Keratinocyte (primary cell): ENCODE measurements around the gene YIPF2. TPM values are rescaled to one million over a fixed set of nuclear protein-coding genes. Genes with fewer than 3 reads are reported as not detected.

Source experiments
- DNase-seq: peaks from one replicate; pipeline ENCODE4 v3.0.0-alpha.2; 2011; ENCODE audit warnings: low read depth, missing footprints, low spot score
- FAIRE-seq: peaks from 2 replicates; lab custom pipeline; 2011; peaks lifted over from hg19 to GRCh38; lab: Jason Lieb, UNC
- H2AFZ ChIP-seq: 2 replicates; pipeline ENCODE4 v1.6.0; 2012; ENCODE audit warnings: low read length, control low read depth, inconsistent platforms; ENCODE audit not compliant: control insufficient read depth
- H3K27ac ChIP-seq: 2 replicates; pipeline ENCODE4 v1.5.1; 2011; ENCODE audit warnings: low read length; ENCODE audit not compliant: control insufficient read depth, insufficient read depth
- H3K27me3 ChIP-seq: 3 replicates; pipeline ENCODE4 v1.6.0; 2011; ENCODE audit warnings: low read length; ENCODE audit not compliant: control insufficient read depth, insufficient read depth; ENCODE audit errors: extremely low read depth
- H3K36me3 ChIP-seq, 2 experiments: 2 replicates in 1 of 2; 3 replicates in 1 of 2; pipeline ENCODE4 v1.5.1; 2011; ENCODE audit warnings: low read length in 2 of 2, mild to moderate bottlenecking in 1 of 2; ENCODE audit not compliant: control insufficient read depth in 2 of 2, insufficient read depth in 2 of 2; ENCODE audit errors: extremely low read depth in 1 of 2
- H3K4me1 ChIP-seq: 3 replicates; pipeline ENCODE4 v1.5.1; 2011; ENCODE audit warnings: low read length; ENCODE audit not compliant: control insufficient read depth, insufficient read depth; ENCODE audit errors: extremely low read depth
- H3K4me2 ChIP-seq: 3 replicates; pipeline ENCODE4 v1.6.0; 2011; ENCODE audit warnings: low read depth, low read length; ENCODE audit not compliant: control insufficient read depth, insufficient read depth; ENCODE audit errors: extremely low read depth
- H3K4me3 ChIP-seq, 3 experiments: fragments of 200-600 bp in 1 of 3; sonication (generic) in 1 of 3; 2 replicates in 2 of 3; 3 replicates in 1 of 3; pipeline ENCODE4 v1.5.1; 2011 to 2016; ENCODE audit warnings: low read length in 3 of 3, mild to moderate bottlenecking in 3 of 3, control low read depth in 2 of 3, inconsistent platforms in 1 of 3, low read depth in 1 of 3, mixed read lengths in 1 of 3, mixed run types in 1 of 3, moderate library complexity in 1 of 3; ENCODE audit not compliant: control insufficient read depth in 2 of 3, insufficient read depth in 2 of 3; ENCODE audit errors: extremely low read depth in 1 of 3
- H3K79me2 ChIP-seq: 2 replicates; pipeline ENCODE4 v1.6.0; 2012; ENCODE audit warnings: low read length; ENCODE audit not compliant: control insufficient read depth, insufficient read depth
- H3K9ac ChIP-seq: 3 replicates; pipeline ENCODE4 v1.6.0; 2011; ENCODE audit warnings: low read length; ENCODE audit not compliant: control insufficient read depth, insufficient read depth; ENCODE audit errors: extremely low read depth
- H3K9me1 ChIP-seq: 3 replicates; pipeline ENCODE4 v1.6.0; 2011; ENCODE audit warnings: low read length; ENCODE audit not compliant: control insufficient read depth, insufficient read depth; ENCODE audit errors: extremely low read depth
- H3K9me3 ChIP-seq: 2 replicates; pipeline ENCODE4 v1.5.1; 2012; ENCODE audit warnings: low read depth, low read length; ENCODE audit not compliant: control insufficient read depth
- H4K20me1 ChIP-seq: 3 replicates; pipeline ENCODE4 v1.6.0; 2011; ENCODE audit warnings: low read length; ENCODE audit not compliant: control insufficient read depth, insufficient read depth; ENCODE audit errors: extremely low read depth
- EZH2 ChIP-seq: IDR thresholded peaks from one replicate; pipeline ENCODE4 v1.6.1; 2012; ENCODE audit warnings: inconsistent platforms, mild to moderate bottlenecking, low read length, moderate library complexity
- dilution Hi-C: fragments of 300-500 bp; cut with MboI; formaldehyde crosslinking; loops from one replicate; pipeline ENCODE4 v1.7.0; 2020; ENCODE audit warnings: low sequenced_read_pairs; ENCODE audit not compliant: extremely low pct_ligation_motif_present
- polyA plus RNA-seq, 5 experiments: library from polyadenylated mRNA; depleted of rRNA in 3 of 5; stranded (reverse) in 3 of 5; stranded (forward) in 1 of 5; unstranded in 1 of 5; fragments of >200 nt; gene quantifications; 1 replicate in 1 of 5; 2 replicates in 3 of 5; 3 replicates in 1 of 5; pipeline versions ENCODE4 v1.2.1 to v1.2.3, GENCODE V29; 2011 to 2012; ENCODE audit warnings: missing spikeins in 2 of 5, low read depth in 1 of 5, low replicate concordance in 1 of 5
- TF ChIP-seq, protein P1 (sequence below), 3 experiments: IDR thresholded peaks in 1 of 3; conservative IDR thresholded peaks in 1 of 3; optimal IDR thresholded peaks in 1 of 3; 2 replicates in 2 of 3; 3 replicates in 1 of 3; pipeline versions ENCODE3 to v1.5.1; 2011; ENCODE audit warnings: low read length in 3 of 3, mild to moderate bottlenecking in 3 of 3, moderate library complexity in 2 of 3, control low read depth in 1 of 3, inconsistent platforms in 1 of 3; ENCODE audit not compliant: insufficient read depth in 2 of 3; ENCODE audit errors: extremely low read depth in 1 of 3

Gene YIPF2
- polyA plus RNA-seq, 1 donor (not counting 4 experiments of a cell fraction or from before 2014, with no cell fraction given): 26.9 TPM

GRCh38 chr19:10952809-10953208 lies 24.4 kb upstream of the YIPF2 start:
- Histone ChIP-seq H3K4me1 (peaks cover 28% of the 10 kb centered on the region), H2AFZ (no peak overlapping the region), H3K27me3 (no peaks in the 10 kb centered on the region), H3K9me3 (no peaks in the 10 kb centered on the region), H3K36me3 (no peaks in the 10 kb centered on the region), H3K27ac (peak overlapping the region; percentile 54), H3K9ac (no peak overlapping the region), H4K20me1 (no peaks in the 10 kb centered on the region), H3K4me2 (peak overlapping the region; percentile 44), H3K79me2 (no peaks in the 10 kb centered on the region), H3K4me3 (no peak overlapping the region), H3K9me1 (no peaks in the 10 kb centered on the region)
- no peak for DNase-seq
- dilution Hi-C loops: no loop called here
- FAIRE-seq: peak; percentile 83
- no peak for TF ChIP-seq EZH2
- TF ChIP-seq, protein P1, sequence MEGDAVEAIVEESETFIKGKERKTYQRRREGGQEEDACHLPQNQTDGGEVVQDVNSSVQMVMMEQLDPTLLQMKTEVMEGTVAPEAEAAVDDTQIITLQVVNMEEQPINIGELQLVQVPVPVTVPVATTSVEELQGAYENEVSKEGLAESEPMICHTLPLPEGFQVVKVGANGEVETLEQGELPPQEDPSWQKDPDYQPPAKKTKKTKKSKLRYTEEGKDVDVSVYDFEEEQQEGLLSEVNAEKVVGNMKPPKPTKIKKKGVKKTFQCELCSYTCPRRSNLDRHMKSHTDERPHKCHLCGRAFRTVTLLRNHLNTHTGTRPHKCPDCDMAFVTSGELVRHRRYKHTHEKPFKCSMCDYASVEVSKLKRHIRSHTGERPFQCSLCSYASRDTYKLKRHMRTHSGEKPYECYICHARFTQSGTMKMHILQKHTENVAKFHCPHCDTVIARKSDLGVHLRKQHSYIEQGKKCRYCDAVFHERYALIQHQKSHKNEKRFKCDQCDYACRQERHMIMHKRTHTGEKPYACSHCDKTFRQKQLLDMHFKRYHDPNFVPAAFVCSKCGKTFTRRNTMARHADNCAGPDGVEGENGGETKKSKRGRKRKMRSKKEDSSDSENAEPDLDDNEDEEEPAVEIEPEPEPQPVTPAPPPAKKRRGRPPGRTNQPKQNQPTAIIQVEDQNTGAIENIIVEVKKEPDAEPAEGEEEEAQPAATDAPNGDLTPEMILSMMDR (optimal IDR thresholded peaks at IDR 0.05 in 1 of 3, IDR thresholded peaks at IDR 0.05 in 1 of 3, conservative IDR thresholded peaks at IDR 0.05 in 1 of 3; ENCODE audit: extremely low read depth in 1 of 3, insufficient read depth in 2 of 3, low read length in 3 of 3): no peak

- Histone ChIP-seq H3K9me1 (no peaks in the 10 kb centered on the region), H3K4me3 (no peak overlapping the region), H3K4me1 (peaks cover 12% of the 10 kb centered on the region), H3K27ac (no peak overlapping the region), H2AFZ (peak overlapping the region; percentile 15), H3K79me2 (no peaks in the 10 kb centered on the region), H3K4me2 (no peak overlapping the region), H3K36me3 (no peaks in the 10 kb centered on the region), H3K9ac (no peak overlapping the region), H4K20me1 (no peaks in the 10 kb centered on the region), H3K27me3 (no peaks in the 10 kb centered on the region), H3K9me3 (no peaks in the 10 kb centered on the region)
- FAIRE-seq (no peak), DNase-seq (no peak)
- TF ChIP-seq, protein P1 (optimal IDR thresholded peaks at IDR 0.05 in 1 of 3, IDR thresholded peaks at IDR 0.05 in 1 of 3, conservative IDR thresholded peaks at IDR 0.05 in 1 of 3; ENCODE audit: extremely low read depth in 1 of 3, insufficient read depth in 2 of 3, low read length in 3 of 3): no peak
- TF ChIP-seq EZH2: no peak
- dilution Hi-C loops: no loop called here
These were observed 18.7 kb upstream of the YIPF2 start for GRCh38 chr19:10946958-10947657.
